HFF-Myc (cell line): ENCODE measurements around the gene DND1.
A peak's percentile ranks its signal among the peaks of the same experiment; 100 is the strongest.

ENCODE experiments used
- DNase-seq: peaks from one replicate; pipeline ENCODE4 v3.0.0-alpha.2; 2011; ENCODE audit warnings: low read depth; ENCODE audit errors: extremely low read depth
- H3K4me3 ChIP-seq: replicated peaks from 2 replicates; pipeline ENCODE4 v1.5.1; 2011; ENCODE audit warnings: low read depth, mild to moderate bottlenecking, control low read depth, low read length
- TF ChIP-seq, protein P1 (sequence below): IDR thresholded peaks from 2 replicates; pipeline ENCODE4 v1.5.1; 2012; ENCODE audit warnings: mild to moderate bottlenecking, low read depth, low read length, control low read depth; ENCODE audit errors: missing control alignments

Gene DND1

DNA sequence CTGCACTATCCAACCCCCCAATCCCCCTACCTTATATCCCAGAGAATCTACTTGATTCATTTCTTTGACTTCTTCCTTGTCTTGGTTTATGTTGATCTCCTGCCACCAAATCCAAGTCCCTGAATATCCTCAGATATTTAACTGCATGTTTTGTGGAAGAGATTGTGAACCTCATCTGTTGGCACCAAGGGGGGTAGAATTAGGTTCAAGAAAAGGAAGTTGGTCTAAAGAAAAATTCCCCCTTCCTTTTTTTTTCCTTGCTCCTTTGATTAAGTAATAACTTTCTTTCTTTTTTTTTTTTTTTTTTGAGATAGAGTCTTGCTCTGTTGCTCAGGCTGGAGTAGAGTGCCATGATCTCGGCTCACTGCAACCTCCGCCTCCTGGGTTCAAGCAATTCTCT is 39.9 kb downstream of the DND1 start:
- no peak overlapping the region for H3K4me3 ChIP-seq
- no peak for DNase-seq
- TF ChIP-seq, protein P1, sequence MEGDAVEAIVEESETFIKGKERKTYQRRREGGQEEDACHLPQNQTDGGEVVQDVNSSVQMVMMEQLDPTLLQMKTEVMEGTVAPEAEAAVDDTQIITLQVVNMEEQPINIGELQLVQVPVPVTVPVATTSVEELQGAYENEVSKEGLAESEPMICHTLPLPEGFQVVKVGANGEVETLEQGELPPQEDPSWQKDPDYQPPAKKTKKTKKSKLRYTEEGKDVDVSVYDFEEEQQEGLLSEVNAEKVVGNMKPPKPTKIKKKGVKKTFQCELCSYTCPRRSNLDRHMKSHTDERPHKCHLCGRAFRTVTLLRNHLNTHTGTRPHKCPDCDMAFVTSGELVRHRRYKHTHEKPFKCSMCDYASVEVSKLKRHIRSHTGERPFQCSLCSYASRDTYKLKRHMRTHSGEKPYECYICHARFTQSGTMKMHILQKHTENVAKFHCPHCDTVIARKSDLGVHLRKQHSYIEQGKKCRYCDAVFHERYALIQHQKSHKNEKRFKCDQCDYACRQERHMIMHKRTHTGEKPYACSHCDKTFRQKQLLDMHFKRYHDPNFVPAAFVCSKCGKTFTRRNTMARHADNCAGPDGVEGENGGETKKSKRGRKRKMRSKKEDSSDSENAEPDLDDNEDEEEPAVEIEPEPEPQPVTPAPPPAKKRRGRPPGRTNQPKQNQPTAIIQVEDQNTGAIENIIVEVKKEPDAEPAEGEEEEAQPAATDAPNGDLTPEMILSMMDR = no peak

DNA sequence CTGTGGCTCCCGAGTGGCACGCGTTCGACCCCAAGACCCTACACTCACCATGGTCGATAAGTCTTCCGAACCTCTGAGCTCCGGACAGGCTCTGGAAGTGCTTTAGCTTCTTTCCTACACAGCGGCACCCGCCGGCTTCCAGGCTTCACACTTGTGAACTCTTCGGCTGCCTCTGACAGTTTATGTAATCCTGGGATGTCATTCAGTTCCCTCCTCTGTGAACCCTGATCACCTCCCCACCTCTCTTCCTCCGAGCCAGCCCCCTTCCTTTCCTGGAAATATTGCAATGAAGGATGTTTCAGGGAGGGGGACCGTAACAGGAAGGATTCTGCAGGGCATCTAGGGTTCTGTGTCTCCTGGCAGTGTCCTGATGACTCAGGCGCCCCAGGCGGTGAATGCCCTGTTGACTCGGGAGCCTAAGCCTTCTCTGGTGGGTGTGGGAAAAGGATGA is 40.3 kb downstream of the DND1 start, which contains the start of gene CD14:
TSS of gene CD14 (minus strand) at position 155 of the 451 bp plus-strand sequence. CDS start at position 51, 104 bp downstream.
- no peak for DNase-seq
- TF ChIP-seq, protein P1 = no peak
- peak within 1 kb of the TSS; percentile 41 for H3K4me3 ChIP-seq

DNA sequence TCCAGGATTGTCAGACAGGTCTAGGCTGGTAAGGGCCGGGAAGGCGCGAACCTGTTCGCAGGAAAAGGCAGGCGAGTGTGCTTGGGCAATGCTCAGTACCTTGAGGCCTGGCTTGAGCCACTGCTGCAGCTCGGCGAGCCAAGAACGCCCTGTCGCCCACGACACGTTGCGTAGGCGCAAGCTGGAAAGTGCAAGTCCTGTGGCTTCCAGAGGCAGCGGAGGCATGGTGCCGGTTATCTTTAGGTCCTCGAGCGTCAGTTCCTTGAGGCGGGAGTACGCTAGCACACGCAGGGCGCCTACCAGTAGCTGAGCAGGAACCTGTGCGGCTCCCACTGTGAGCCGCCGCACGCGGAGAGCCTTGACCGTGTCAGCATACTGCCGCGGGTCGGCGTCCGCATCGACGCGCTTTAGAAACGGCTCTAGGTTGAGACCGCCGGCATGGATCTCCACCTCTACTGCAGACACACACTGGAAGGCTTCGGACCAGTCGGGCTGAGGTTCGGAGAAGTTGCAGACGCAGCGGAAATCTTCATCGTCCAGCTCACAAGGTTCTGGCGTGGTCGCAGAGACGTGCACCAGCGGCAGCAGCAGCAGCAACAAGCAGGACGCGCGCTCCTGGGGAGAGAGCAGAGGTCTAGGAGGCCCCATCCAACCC is 40.9 kb downstream of the DND1 start:
- H3K4me3 ChIP-seq = peak overlapping the region; percentile 41
- TF ChIP-seq, protein P1 = no peak
- no peak for DNase-seq

DNA sequence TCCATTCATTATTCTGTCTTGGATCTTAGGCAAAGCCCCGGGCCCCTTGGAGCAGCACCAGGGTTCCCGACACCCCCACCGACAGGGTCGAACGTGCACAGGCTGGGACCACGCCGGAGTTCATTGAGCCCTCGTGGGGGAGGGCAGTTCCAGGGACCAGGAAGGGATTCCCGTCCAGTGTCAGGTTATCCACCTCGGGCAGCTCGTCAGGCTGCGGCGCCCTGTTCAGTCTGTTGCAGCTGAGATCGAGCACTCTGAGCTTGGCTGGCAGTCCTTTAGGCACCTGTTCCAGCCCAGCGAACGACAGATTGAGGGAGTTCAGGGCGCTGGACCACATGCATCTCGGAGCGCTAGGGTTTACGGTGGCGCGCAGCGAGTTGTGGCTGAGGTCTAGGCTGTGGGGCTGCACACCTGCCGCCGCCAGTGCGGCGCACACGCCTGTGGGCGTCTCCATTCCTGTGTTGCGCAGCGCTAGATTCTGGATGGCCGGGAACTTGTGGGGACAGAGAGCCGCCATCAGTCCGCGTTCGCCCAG is 41.5 kb downstream of the DND1 start:
- H3K4me3 ChIP-seq = peak overlapping the region; percentile 41

DNA sequence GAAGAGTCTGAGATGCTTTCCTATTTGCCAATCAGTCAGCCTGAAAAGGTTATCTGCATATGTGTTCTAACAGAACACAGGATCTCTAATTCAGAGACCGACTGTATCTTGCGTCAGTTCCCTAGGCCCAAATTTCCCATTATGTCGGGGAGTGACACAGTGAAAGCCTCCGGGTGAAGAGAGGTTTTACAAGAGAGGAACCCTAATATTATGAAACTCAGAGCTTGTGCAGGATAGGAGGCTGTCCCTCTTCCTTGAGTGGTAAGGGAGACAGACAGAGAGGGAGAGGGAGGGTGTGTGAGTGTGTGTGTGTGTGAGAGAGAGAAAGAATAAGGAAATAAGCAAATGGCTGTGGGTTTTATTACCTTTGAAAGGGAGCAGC is 42.3 kb downstream of the DND1 start:
- DNase-seq = no peak
- TF ChIP-seq, protein P1 = no peak
- no peak overlapping the region for H3K4me3 ChIP-seq

More for the DNA sequence above, 41.5 kb downstream of the DND1 start:
- TF ChIP-seq, protein P1 = no peak
- DNase-seq = no peak

DNA sequence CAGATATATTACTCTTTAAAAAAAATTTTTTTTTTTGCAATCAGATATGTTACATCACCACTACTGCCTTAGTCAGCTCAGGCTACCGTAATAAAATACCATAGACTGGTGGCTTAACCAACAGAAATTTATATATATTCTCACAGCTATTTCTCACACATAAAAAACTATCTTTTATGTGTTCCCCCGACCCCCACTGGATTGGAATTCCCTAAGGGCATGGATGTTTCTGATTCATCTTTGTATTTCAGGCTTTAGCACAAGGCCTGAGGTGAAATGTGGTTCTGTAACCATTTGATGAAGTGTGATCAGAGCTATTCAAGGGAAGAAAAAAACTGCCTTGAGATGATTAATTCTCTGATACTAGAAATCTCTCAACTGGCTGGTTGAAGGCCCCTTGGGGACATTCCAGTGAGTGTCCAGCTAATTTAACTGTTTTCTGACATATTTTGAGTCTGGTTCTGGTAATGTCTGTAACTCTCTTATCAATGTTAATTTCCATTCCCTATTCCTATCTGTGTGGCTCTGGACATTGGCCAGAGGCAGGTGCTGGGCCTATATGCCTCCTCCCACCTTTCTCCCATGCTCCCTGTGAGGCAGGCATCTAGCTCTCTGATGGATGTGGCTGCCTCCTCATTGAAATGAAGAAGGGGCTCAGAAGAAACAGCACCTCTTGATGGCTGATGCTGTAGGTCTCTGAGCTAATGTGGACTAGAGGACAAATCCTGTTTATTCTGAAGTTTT is 42.9 kb downstream of the DND1 start:
- no peak for DNase-seq
- H3K4me3 ChIP-seq = no peak overlapping the region
- TF ChIP-seq, protein P1 = no peak
